NCI-H2171 treated with DMSO at 0.1 percent for 48 hours (cell line): Measurements from ENCODE around the gene PLXDC2.
"Not testable (repeated sequence)": the region's sequence is repeated elsewhere in the genome, so short reads cannot be mapped to it uniquely, and the experiment has no call there.

Experiments
- DNase-seq: peaks from one replicate; lab custom pipeline; 2025; lab: John Stamatoyannopoulos, UW

Gene PLXDC2

DNA sequence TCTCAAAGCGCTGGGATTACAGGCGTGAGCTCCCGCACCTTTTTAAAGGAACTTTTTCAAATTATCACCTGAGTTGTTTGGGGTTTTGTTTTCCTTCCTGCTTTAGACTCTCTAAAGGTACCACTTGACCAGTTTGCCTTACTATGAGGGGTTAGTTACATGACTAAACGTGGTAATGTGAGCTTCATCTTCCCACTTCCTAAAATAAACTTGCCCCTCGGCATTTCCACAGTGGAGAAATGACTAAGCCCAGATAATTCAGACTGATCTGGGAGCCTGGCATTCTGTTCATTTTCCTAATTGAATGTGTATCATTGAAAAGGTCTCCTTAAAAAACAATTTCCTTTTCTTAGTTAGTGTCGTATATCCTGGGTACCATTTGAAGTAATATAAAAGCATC, 163.4 kb downstream of the PLXDC2 start:
- DNase-seq = no peak

GRCh38 chr10:19983880-19984565, 167.8 kb downstream of the PLXDC2 start:
- no peak for DNase-seq

DNA sequence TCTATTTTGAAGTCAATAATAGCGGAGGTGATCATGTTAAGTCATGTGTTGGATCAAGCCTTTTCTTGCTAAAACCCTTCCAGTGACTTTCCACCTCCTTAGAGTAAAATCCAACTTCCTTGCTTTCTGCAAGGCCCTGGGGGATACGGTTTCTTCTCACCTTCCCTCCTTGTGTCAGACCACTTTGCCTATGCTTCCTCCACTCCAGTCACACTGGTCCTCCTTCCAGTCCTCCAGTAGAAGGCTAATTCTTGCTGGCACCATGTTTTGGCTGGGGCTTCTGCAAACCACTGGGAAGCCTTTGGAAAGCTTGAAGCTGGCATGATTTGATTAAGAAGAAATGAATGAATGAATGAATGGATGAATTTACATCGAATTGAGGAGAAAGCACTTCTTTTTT, 169.5 kb downstream of the PLXDC2 start:
- DNase-seq = no peak

DNA sequence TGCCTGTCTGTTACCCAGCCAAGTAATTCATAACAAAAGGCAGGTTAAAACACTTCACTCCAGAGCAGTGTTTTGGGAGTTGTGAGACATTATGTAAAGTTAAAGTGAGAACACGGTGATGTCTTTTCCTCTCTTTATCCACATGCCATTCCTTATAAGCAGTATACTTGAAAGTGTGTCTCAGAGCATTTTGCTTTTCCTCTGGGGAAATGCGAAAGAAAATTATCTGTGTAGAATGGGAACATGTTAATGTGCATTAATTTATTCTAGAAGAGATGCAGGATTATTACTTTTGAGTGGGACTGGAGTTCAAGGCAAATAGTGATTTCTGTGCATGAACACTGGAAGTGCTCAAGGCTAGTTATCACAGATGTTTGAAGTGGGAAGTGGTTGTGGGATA, 170.4 kb downstream of the PLXDC2 start:
- DNase-seq = no peak

GRCh38 chr10:19987931-19988330, 171.7 kb downstream of the PLXDC2 start:
- no peak for DNase-seq

DNA sequence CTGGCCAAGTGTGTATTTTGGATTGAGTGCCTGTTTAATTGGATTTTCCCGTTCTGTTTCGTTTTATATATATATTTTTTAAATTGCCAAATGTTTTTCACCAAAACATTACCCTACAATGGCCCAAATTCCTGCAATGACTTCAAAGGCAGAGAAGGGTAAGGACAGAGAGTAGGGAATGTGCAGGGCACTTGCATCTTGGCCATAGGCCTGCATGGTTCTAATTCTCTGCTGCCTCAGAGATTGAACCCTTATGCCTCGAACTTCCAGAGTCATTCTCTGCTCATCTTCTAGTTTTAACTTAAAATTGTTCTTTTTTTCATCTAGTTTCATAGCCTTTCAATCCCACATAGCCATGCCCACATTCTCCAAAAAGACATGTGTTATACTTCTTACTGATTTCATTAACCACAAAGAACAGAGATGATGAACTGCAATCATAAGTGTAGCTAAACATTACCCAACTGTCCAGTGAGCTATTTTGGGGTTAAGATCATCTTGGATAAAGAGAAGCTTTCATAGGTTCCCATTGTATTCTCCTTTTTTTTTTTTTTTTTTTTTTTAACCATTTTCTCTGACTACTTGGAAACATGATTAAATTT, 177.6 kb downstream of the PLXDC2 start:
- DNase-seq = no peak

- DNase-seq = no peak
These were observed 182.2 kb downstream of the PLXDC2 start for GRCh38 chr10:19998482-19998881.

- DNase-seq = no peak
These were observed 183.2 kb downstream of the PLXDC2 start for GRCh38 chr10:19999431-19999830.

DNA sequence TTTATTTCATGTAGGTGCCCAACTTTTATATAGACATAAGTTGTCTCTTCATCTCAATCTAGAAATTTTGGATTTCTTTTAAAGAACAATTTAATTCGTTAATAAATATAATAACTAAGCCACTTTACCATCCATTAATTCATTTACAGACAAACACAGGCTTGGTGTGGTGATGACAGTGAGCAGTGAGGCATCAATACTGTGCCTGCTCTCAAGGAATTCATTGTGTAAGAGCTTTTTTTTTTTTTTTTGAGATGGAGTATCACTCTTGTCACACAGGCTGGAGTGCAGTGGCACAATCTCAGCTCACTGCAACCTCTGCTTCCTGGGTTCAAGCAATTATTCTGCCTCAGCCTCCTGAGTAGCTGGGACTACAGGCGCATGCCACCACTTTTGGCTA, 185.8 kb downstream of the PLXDC2 start:
- DNase-seq = not testable (repeated sequence)

- DNase-seq = no peak
These were observed 186.4 kb downstream of the PLXDC2 start for GRCh38 chr10:20002657-20003056.

DNA sequence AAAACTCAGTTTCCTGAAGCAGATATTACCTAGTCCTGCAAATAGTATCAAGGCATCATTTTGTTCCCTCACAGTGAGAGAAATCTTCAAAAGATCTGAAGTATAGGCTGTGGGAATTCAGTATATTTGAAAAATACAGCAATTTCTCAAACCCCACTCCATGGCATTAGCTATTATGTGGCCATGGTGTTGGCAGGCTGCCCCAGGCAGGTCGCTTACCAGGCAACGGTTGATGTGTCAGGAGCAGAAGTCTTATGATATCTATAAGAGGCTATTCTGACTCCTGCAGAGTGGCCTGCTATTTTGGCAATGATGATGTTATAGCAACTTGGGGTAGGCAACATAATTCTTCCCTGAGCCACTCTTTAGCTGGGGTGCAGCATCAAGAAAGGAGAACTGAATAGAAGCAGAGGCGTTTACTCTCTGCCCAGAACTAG, 187.9 kb downstream of the PLXDC2 start:
- no peak for DNase-seq

- no peak for DNase-seq
These were observed 189.4 kb downstream of the PLXDC2 start for GRCh38 chr10:20005638-20006037.

DNA sequence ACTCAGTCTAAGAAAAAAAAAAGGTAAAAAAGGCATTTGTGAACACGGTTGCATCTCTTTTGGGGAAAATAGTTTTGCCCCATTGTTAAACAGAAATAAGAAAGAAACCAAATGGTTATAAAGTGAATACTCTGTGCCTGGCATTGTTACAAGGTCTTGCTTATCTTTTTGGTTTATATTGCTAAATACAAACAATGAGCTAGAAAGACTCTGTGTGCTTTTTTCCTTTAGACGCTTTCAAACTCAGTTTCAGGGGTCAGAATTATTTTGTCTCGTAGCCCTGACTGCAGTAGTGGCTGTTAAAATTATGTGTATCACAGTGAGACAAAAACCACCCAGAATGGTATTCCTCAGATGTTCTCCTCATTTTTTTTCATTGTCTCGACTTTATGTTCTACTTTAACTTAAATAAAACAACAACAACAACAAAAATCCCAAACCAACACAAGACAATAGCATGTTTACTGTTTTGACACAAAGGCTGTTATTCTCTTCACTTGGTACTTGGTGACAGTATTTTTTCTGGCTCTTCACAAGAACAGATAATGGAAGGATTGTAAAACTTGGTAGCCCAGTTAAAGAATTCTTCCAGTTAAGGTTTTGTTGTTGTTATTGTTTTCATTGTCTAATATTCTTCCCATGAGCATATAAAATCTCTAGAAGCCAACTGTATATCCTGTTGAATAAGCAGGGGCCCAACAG, 190.1 kb downstream of the PLXDC2 start:
- DNase-seq = no peak

DNA sequence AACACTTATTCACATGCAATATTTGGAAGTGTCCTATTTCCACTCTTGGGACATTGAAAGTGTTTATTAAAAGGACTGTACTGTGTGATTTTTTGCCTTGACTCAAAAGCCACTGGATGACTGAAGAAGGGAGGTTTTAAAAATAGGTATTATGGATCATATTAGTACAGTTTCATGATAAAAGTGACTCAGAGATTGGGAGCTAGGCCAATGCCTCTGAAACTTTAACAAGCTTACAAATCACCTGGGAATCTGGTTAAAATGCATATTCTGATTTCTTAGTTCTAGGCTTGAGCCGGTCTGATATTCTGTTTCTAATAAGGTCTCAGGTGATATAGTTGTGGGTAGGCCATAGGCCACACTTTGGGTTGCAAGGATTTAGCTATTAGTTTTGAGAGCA, 191.2 kb downstream of the PLXDC2 start:
- no peak for DNase-seq

DNA sequence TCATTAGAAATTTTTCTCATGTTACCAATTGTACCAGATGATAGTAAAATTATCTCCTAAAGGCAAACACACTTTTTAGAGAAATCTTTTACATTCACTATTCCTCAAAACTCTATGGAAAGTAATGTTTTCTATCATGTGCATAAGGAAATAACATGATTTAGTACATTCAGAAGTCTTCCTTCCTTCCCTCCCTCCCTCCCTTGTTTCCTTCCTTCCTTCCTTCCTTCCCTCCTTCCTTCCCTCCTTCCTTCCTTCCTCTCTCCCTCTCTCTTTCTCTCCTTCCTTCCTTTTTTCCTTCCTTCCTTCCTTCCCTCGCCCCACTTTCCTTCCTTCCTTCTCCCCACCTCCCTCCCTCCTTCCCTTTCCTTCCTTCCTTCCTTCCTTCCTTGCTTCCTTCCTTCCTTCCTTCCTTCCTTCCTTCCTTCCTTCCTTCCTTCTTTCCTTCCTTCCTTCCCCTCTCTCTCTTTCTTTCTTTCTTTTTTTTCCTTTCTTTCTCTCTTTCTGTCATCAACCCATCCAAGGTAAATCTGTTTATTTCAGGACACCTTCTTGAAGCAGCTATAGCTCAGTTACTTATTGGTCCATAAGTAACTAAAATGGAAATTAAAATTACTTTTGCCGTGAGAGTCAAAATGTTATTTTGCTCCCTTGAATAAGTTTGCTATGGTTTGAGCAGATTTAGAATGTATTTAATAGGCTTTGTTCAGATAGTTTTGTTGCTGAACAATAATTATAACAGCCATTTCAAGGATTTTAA, 197.9 kb downstream of the PLXDC2 start:
- no peak for DNase-seq

DNA sequence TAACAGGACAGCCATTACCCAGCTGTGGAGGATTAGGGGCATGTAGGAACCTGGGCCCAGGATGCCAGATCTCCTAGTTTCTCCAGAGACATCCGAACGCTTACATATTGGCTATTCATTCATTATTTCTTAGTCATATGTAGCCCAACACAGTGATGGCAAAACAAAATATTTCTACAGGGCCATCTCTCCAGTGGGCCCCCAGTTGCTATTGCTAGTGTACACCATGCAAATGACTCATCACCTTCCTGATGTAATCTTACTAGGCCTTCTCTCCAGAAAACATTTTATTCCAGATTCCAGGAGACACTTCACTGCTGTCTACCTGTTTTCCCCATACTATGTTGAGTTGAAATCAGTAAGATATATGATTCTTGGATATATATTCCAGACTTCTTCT, 201.7 kb downstream of the PLXDC2 start:
- DNase-seq = no peak

DNA sequence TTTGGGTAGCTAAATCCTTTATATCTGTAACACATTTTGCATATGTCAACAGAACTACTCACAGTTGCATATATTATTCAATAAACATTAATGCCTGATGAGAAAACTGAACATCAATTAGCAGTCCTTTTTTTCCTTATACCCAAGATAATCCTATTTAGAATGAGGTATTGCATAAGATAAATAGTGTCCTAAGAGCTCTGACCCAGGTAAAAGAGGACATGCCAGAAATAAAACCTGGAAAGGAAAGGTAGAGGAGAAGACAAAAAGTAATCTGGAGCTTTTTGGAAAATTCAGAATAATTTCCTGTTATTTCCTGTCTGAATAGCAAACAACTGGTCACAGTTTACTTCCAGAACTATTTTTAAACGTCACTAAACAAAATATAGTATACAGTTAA, 204.4 kb downstream of the PLXDC2 start:
- no peak for DNase-seq

GRCh38 chr10:20029523-20029922, 213.3 kb downstream of the PLXDC2 start:
- DNase-seq = no peak

- DNase-seq = no peak
These were observed 217.2 kb downstream of the PLXDC2 start for GRCh38 chr10:20033476-20033875.

DNA sequence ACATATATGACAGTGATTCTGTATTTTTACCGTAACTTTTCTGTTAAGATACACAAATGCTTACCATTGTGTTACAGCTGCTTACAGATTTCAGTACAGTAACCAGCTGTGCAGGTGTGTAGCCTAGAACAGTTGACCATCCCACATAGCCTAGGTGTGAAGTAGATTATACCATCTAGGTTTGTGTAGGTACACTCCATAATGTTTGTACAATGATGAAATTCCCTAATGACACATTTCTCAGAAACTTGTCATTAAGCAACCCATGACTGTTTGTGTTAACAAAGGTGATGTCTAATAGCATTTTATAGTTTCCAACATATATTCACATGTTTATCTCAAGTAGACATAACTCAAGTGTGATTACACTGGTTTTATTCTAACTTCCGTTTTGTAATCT, 218.5 kb downstream of the PLXDC2 start:
- DNase-seq = no peak

GRCh38 chr10:20040012-20040411, 223.8 kb downstream of the PLXDC2 start:
- no peak for DNase-seq

DNA sequence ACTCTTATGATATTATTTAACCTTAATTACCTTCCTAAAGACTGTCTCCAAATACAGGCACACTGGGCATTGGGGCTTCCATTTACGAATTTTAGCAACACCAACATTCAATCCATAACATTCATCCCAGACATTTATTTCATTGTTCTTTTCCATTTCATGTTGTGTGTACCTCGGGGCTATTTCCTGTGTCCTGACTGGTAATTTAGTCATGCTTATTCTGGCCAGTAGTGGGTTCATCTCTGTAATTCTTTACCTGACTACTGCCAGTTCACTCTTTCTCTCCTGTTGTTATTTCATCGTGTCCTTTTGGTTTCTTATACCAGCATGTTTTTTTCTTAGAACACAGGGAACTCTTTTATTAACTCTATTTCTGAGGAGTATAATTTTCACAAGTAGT, 225.7 kb downstream of the PLXDC2 start:
- DNase-seq = no peak

- DNase-seq = not testable (repeated sequence)
These were observed 228.9 kb downstream of the PLXDC2 start for GRCh38 chr10:20045100-20045499.
